OCI-M1 (cell line): ENCODE measurements around the gene MVK.

Source experiments
- DNase-seq: peaks from one replicate; lab custom pipeline; 2025; lab: John Stamatoyannopoulos, UW

Gene MVK

DNA sequence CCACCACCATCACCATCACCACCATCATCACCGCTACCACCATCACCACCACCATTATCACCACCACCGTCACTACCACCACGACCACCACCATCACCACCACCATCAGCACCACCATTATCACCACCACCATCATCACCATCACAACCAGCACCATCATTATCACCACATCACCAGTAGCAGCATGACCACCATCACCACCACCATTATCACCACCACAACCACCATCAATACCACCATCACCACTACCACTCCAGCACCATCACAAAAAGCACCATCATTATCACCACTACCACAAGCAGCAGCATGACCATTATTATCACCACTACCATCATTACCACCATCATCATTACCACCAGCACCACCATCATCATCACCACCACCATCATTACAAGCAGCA is 62.1 kb downstream of the MVK start:
- no peak for DNase-seq

DNA sequence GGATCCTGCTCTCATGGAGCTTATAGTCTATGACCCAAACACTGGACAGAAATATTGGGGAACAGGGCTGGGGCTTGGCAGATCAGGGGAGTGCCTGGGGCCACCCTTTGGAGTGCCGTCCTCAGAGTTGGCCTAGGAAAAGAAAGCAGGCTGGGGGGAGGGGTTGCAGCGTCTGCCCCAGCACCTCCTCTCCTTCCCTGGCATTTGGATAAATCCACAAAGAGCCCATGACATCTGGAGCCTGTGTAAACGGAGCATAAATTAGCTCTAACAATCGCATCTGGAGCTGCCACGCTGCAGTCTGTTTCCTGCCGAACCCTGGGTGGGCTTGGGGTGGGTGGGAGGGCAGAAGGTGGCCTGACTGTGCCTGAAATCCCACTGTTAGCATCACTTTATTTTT is 63.8 kb downstream of the MVK start:
- no peak for DNase-seq

DNA sequence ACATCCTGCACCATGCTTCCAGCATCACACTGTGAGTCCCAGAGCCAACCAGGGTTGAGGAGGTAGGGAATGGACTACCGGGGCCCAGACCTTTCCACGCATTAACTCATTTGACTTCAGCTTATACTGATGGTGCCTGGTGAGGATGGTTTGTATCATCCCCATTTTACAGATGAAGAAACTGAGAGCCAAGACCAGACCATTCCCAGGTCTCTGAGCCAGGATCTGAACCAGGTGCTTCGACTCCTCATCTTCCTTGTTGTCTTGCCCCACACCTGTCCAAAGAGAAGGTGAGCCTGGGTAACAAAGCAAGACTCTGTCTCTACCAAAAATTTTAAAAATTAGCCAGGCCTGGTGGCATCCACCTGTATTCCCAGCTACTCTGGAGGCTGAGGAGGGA is 64.4 kb downstream of the MVK start:
- DNase-seq = no peak

DNA sequence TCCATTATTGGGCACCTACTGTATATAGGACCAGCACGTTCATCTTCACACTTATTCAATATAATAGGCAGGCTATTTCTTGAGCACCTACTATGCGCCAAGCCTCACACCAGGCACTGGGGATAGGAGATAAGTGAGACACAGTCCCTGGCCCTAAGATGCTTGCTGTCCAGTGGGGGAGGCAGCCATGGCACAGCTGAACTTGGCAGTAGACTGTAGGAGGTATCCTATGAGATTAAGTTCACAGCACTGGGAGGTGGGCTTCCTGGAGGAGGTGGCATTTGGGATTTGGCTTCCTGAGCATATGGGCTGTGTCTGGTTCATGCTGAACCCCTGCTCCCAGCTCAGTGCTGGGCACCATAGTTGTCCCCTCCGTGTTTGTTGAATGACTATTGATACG is 65.1 kb downstream of the MVK start:
- no peak for DNase-seq

DNA sequence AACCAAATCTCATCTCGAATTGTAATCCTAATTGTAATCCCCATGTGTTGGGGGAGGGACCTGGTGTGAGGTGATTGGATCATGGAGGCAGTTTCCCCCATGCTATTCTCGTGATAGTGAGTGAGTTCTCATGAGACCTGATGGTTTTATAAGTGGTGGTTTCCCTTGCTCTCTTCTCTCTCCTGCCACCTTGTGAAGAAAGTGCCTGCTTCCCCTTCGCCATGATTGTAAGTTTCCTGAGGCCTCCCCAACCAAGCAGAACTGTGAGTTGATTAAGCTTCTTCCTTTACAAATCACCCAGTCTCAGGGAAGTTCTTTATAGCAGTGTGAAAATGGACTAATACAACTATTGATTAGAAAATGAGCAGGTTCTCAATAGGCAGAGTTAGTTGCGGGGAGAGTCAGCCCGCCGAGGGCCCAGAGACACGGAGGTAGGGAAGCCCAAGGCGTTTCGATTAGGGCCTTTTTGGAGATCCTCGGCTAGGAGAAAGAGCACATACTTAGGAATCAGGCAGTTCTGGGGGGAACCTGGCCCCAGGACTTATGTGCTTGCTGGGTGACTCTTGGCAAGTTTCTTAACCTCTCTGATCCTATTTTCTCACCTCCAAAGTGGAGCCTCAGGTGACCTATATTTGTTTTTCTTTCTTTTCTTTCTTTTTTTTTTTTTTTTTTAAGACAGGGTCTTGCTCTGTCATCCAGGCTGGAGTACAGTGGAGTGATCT is 65.7 kb downstream of the MVK start:
- DNase-seq = no peak

DNA sequence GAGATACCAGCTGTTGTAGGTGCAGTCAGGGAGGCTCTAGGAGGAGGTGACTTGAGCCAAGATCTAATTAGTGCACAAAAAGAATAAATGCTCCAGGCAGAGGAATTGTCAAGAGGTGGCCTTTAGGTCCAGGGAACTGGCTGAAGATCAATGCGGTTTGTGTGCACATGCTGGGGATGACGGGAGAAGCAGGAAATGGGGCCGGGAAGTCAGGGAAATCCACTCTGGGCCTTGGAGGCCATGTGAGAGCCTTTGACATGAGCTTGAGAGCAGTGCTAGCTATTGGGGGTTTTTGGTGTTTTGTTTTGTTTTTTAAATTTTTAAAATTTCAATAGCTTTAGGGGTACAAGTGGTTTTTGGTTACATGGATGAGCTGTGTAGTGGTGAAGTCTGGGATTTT is 67.4 kb downstream of the MVK start:
- DNase-seq = no peak

DNA sequence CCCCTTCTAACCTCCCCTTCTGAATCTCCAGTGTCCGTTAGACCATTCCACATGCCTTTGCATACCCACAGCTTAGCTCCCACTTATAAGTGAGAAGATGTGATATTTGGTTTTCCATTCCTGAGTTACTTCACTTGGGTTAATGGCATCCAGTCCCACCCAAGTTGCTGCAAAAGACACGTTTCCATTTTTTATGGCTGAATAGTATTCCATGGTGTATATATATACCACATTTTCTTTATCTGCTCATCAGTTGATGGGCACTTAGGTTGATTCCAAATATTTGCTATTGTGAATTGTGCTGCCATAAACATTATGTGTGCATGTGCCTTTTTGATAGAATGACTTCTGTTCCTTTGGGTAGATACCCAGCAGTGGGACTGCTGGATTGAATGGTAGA is 67.8 kb downstream of the MVK start:
- DNase-seq = no peak

DNA sequence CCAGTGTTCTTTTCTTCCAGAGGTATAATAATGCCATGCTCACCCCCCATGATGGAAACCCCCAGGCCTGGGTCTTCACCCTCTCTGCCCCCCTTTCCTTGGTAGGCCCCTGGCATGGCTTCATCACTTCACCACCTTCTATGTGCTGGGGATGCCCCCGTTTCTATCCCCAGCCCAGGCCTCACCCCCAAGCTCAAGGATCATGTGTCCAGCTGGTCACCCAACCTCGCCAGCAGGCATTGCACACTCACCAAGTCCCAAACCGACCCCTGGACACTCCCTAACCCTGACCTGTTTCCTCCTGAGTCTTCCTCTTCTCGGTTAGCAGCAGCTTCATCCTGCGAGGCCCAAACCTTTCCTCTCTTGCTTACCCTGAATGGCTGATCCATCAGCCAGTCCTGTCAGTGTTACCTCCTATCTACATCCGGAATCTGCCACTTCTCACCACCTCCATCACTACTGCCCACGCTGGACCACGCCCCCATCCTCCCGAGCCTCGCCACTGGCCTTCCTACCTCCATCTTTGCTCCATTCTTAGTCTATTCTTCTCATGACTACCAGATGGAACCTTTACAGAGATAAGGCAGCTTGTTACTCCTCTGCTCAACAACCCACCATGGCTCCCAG is 69.0 kb downstream of the MVK start:
- no peak for DNase-seq

DNA sequence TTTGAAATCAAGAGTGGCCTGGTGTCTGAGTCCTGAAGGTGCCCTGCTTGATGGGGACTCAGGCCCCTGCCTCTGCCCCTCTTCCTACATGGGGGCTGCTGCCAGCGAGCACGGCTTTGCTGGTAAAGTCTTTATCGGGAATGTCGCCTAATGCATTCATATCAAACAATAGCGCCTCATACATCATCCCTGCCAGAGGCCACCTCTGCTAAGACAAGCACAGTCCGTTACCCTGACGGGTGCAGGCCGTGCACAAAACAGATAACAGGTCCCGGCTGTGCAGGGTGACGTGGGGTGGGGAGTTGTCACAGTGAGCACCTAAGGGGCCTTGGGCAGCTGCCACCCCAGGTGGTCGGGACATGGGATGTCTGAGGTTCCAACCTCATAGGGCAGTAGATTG is 71.6 kb downstream of the MVK start:
- no peak for DNase-seq

DNA sequence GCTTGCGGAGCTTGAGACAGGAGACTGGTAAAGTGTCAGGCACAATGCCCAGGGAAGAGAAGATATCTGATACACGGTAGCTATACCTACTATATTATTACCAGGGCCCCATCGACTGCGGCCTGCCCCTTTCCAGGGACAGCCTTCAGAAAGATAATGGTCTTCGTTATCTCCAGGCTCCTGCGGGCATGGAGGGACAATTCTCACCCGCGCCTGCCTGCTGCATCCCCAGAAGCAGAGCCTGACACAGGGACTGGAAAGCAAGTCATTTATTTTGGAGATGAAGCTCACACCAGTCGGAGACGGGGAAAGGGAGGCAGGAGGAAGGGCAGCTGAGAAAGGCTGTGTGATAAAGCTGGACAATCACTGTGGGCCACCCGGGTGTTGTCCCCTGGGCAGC is 72.1 kb downstream of the MVK start:
- DNase-seq = no peak
